Daoy (cell line): ENCODE data around the gene DCPS. TPM values are rescaled to one million over a fixed set of nuclear protein-coding genes. Genes with fewer than 3 reads are reported as not detected.

Source experiments
- DNase-seq: peaks from one replicate; pipeline ENCODE4 v3.0.0-alpha.2; 2015; ENCODE audit warnings: low read depth
- total RNA-seq: library from RNA; depleted of rRNA; stranded (reverse); fragments of >200 nt; shearing (Covaris generic); gene quantifications from 2 replicates; pipeline ENCODE4 v1.2.3, GENCODE V29; 2014

Gene DCPS
- total RNA-seq, 1 experiment from 2014 or later, result 19.3 TPM

DNA sequence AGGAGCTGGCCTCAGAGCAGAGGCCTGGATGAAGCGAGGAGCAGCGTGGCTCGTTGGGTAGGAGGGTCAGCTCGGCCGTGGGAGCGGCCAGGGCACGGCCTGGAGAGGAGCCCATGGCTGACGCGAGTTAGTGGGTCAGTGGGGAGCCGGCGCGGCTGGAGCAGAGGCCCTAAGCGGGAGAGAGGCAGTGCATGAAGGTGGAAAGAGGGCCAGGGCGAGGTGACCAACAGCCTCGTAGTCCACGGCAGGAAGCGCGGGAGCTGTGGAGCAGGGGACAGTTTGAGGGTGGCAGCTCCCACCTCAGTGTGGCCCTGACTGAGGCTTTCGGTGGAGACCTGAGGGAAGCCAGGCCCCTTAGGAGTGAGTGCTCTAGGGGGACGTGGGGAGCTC is 24.1 kb downstream of the DCPS start:
- DNase-seq, result no peak

GRCh38 chr11:126328444-126328843 is 24.6 kb downstream of the DCPS start:
- DNase-seq, result no peak

- no peak for DNase-seq
Measured at GRCh38 chr11:126328938-126329643, 25.2 kb downstream of the DCPS start.

GRCh38 chr11:126329644-126330211 is 25.9 kb downstream of the DCPS start:
- DNase-seq, result no peak

- no peak for DNase-seq
Measured at GRCh38 chr11:126331286-126331685, 27.4 kb downstream of the DCPS start.

DNA sequence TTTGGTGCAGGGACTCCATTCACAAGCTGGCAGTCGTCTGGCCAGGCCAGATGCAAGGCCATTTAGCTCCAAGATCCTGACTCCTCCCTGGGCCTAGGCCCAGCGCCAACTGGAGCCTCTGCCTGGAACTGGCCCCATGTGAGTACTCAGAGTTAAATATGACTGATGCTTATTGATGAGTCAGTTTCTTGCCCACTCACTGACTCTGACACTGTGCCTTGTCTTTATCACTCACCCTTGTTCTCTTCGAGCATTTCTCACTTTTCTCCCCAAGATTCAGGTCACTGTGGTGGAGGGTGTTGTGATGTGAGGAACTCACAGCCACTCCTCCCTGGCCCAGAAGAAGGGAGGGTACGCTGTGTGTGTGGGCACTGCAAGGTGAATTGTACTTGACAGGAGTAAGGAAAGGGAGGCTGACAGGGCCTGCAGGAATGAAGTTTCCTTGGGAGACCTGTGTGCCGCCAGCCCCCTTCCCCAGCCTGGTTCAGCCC is 28.4 kb downstream of the DCPS start:
- DNase-seq, result peak; percentile 88

- DNase-seq, result no peak
Measured at GRCh38 chr11:126333142-126333541, 29.3 kb downstream of the DCPS start.

- DNase-seq, result peak; percentile 46
Measured at GRCh38 chr11:126334659-126335462, 31.0 kb downstream of the DCPS start.

DNA sequence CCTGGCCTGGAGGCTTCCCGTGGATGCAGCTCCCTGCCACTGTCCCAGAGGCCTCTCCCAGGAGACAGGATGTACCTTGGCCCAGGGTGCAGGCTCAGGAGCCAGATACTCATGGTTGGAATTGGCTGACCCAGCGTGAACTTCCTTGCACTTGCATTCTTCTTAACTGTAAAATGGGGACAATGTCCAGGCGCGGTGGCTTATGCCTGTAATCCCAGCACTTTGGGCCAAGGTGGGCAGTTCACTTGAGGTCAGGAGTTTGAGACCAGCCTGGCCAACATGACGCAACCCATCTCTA is 31.6 kb downstream of the DCPS start:
- no peak for DNase-seq

DNA sequence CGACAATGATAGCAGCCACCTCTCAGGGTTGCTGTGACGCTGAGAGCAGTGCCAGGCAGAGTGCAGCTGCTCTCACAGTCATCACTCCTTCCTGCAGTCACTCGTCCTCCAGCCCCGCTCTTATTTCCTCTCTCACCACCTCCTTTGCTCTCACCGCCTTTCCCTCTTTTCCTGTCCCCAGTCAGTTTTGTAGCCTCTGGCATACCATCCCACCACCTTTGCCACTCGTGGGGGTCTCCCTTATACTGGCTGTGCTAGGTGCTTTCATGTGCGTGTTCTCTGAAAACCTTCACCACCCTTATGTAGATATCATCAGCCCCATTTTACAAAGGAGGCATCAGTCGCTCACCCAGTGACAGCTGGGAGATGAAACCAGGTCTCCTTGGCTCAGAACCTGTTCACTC is 32.3 kb downstream of the DCPS start:
- DNase-seq, result no peak

DNA sequence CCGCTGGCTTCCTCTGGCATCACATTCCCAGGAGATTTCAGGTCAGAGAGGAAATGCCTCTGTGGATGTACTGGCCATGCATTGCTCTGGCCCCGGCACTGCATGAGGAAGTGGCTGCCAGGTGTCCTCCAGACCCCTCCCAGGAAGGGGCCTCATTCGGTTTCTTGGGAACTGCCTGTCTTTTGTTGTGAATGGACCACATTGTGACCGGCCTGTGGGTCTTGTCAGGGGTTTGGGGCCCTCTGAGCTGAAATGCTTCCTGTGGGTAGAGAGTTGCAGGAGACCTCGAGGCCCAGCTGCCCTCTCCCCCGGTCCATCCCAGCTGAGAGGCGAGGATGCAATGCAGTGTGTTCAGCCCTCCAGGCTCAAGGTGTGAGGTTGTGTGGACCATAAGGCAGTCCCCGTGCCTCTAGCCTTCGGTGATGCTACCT is 32.8 kb downstream of the DCPS start:
- no peak for DNase-seq

GRCh38 chr11:126337126-126337473 is 33.2 kb downstream of the DCPS start:
- no peak for DNase-seq

GRCh38 chr11:126337474-126338241 is 33.8 kb downstream of the DCPS start:
- no peak for DNase-seq

DNA sequence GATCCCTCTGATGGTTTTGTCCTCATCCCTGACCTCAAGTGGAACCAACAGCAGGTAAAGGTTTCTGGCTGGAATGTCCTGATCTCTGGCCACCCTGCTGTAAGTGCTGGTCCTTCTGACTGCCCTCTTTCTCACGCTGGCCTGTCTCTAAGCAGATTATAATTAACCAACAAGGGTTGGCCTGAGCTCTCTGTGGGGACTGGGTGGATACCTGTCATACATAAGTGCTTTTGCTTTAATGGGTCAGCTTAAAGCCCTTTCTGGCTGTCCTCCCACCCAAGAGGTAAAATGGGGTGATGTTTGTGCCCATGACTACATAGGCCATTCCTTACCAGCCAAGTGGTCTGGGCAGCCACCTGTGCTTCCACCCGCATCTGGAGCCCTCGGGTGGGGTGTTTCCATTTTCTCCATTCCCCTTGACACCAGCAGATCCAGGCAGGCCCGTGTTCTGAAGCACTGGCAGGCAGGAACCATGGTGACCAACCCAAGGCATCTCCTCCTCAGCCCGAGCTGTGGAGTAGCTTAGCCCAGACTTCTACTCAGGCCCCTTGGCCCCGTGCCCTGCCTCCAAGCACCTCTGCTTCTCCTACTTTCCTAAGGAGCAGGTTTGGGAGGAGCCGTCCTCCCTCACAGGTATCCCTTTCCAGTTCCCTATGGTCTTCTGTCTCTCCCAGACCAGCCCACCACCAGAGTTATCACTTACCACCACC is 34.6 kb downstream of the DCPS start:
- DNase-seq, result no peak

GRCh38 chr11:126339073-126339862 is 35.4 kb downstream of the DCPS start:
- DNase-seq, result peak; percentile 36

DNA sequence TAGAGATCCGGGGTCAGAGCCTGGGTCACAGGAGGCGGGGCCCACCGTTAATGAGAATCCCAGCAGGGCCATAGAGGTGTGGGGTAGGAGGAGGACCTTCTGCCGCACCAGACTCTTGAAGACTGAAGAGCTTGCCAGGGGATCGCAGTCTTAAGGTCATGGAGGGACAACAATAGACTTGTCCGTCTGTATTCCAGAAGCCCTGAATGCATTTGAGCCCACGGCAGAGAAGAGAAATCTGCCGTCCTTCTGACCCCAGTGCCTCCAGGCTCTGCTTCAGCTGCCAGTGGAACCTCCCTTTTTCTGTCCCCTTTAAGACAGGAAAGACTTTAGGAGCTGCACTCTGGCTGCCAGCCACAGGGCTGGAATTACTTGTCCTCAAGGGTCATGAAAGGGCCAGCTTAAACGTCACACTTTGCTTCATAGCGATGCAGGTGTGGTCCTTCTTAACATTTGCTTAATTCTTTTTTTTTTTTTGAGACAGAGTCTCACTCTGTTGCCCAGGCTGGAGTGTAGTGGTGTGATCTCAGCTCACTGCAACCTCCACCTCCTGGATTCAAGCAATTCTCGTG is 36.1 kb downstream of the DCPS start:
- no peak for DNase-seq

DNA sequence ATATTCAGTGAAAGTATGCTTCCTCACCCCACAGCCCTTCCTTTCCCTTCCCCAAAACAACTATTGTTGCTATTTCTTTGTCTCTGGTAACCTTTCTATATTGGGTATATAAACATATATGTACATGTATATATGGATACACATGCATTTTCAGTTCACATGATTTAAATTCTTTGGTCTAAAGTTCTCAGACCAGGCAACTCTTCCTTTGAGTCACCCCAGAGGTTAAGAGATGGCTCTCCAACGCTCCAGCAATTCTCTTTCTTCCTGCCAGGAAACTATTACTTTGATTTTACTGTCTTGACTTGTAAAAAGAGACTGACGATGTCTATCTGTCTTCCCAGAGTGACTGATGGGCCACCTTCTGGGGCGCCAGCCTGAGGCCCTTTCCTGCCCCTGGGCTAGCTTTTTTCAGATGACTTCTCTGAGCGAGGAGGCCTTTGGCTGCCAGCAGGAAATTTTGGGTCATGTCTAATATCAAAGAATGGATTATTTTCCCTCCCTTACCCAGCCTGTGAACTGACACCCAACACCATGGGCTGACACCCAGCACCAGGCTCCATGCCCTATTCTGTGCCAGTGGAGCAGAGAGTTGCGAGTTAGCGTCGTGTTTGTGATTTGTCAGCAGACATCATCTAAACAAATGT is 37.2 kb downstream of the DCPS start:
- DNase-seq, result no peak

- DNase-seq, result peak; percentile 87
Measured at GRCh38 chr11:126341760-126342161, 37.9 kb downstream of the DCPS start.

DNA sequence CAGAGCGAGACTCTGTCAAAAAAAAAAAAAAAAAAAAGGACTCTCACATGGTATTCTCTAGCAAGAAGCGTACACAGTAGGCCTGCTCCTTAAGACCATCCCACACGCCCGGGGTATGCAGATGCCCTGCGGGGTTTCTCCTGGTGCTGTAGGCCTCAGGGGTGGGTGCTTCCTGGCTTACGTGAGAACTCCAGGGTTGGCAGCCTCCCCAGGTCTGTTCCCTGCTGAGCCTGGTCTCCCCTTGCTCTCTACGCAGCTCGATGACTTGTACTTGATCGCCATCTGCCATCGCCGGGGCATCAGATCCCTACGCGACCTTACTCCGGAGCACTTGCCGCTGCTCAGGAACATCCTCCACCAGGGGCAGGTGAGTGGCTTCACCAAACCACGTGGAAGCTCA is 39.2 kb downstream of the DCPS start:
- no peak for DNase-seq
